ENCODE measurements around the gene STMND1. TPM values are rescaled to one million over a fixed set of nuclear protein-coding genes. Genes with fewer than 3 reads are reported as not detected.
A peak's percentile ranks its signal among the peaks of the same experiment; 100 is the strongest.

The STMND1 gene
- not detected for polyA plus RNA-seq (2013, experiment 1 of 2)
- polyA plus RNA-seq (2013, experiment 2 of 2) = not detected

- Histone ChIP-seq H3K9ac (ENCODE audit: low read length) (peak within 1 kb of the TSS; percentile 2), H2AK5ac (ENCODE audit: low read length, severe bottlenecking) (no peak within 1 kb of the TSS), H4K8ac (ENCODE audit: low read length) (no peak within 1 kb of the TSS), H3K4me3 (ENCODE audit: insufficient read depth in 1 of 2, low read depth in 1 of 2, low read length in 2 of 2) (peak within 1 kb of the TSS; percentile 47 to 71), H2BK5ac (ENCODE audit: low read depth, low read length, poor library complexity, severe bottlenecking) (no peak within 1 kb of the TSS), H4K91ac (ENCODE audit: low read length) (no peak within 1 kb of the TSS), H3K27ac (ENCODE audit: low read length, poor library complexity, severe bottlenecking) (no peak within 1 kb of the TSS), H3K36me3 (ENCODE audit: control insufficient read depth in 1 of 2, insufficient read depth in 2 of 2, low read depth in 1 of 2, low read length in 2 of 2) (no peaks in the 10 kb centered on the region), H3K4me2 (ENCODE audit: low read length, poor library complexity, severe bottlenecking) (peak within 1 kb of the TSS; percentile 71), H3K9me3 (ENCODE audit: control insufficient read depth, low read length) (no peaks in the 10 kb centered on the region), H3K23ac (ENCODE audit: low read length in 2 of 2) (no peak within 1 kb of the TSS), H3K18ac (ENCODE audit: low read depth in 1 of 2, low read length in 2 of 2) (no peak within 1 kb of the TSS), H3K27me3 (ENCODE audit: control insufficient read depth in 1 of 2, insufficient read depth in 1 of 2, low read length in 2 of 2) (peaks cover 36 to 42% of the 10 kb centered on the region in 2 experiments), H2BK15ac (ENCODE audit: low read depth, poor library complexity, severe bottlenecking) (no peak within 1 kb of the TSS), H3K79me1 (replicated peaks; ENCODE audit: low read length, poor library complexity, severe bottlenecking) (no peaks in the 10 kb centered on the region), H3K4ac (ENCODE audit: low read depth in 1 of 2, low read length in 2 of 2) (no peak within 1 kb of the TSS), H2BK120ac (ENCODE audit: low read depth, low read length) (no peak within 1 kb of the TSS), H2BK12ac (ENCODE audit: low read length in 2 of 2) (no peak within 1 kb of the TSS), H3K14ac (ENCODE audit: low read length in 2 of 2) (no peak within 1 kb of the TSS), H2AFZ (ENCODE audit: low read depth, low read length) (no peak within 1 kb of the TSS), H3K4me1 (ENCODE audit: control insufficient read depth, insufficient read depth, low read depth, low read length) (peaks cover 9% of the 10 kb centered on the region)
- WGBS = 10% methylated on average over 57 of the region's 57 CpGs
- DNase-seq = peak; percentile 36
These were observed at the start of gene STMND1 for GRCh38 chr6:17101422-17102257. Gene STMND1, plus strand, starts transcription at chr6:17102050. Its CDS starts 208 bp downstream, at chr6:17102258.

GRCh38 chr6:17054647-17055046 is 47.2 kb upstream of the STMND1 start:
- Histone ChIP-seq H2BK15ac (ENCODE audit: low read depth, poor library complexity, severe bottlenecking) (no peak overlapping the region), H3K27me3 (ENCODE audit: control insufficient read depth in 1 of 2, insufficient read depth in 1 of 2, low read length in 2 of 2) (peaks cover 0 to 4% of the 10 kb centered on the region in 2 experiments), H3K79me1 (replicated peaks; ENCODE audit: low read length, poor library complexity, severe bottlenecking) (no peaks in the 10 kb centered on the region), H3K9ac (ENCODE audit: low read length) (no peak overlapping the region), H3K4ac (ENCODE audit: low read depth in 1 of 2, low read length in 2 of 2) (no peak overlapping the region), H3K36me3 (ENCODE audit: control insufficient read depth in 1 of 2, insufficient read depth in 2 of 2, low read depth in 1 of 2, low read length in 2 of 2) (no peaks in the 10 kb centered on the region), H2BK5ac (ENCODE audit: low read depth, low read length, poor library complexity, severe bottlenecking) (no peak overlapping the region), H3K4me3 (ENCODE audit: insufficient read depth in 1 of 2, low read depth in 1 of 2, low read length in 2 of 2) (no peak overlapping the region), H2AFZ (ENCODE audit: low read depth, low read length) (no peak overlapping the region), H4K8ac (ENCODE audit: low read length) (no peak overlapping the region), H3K18ac (ENCODE audit: low read depth in 1 of 2, low read length in 2 of 2) (peak overlapping the region in 1 of 2 experiments; percentile 0), H2AK5ac (ENCODE audit: low read length, severe bottlenecking) (no peak overlapping the region), H2BK12ac (ENCODE audit: low read length in 2 of 2) (no peak overlapping the region), H4K91ac (ENCODE audit: low read length) (no peak overlapping the region), H2BK120ac (ENCODE audit: low read depth, low read length) (no peak overlapping the region), H3K23ac (ENCODE audit: low read length in 2 of 2) (no peak overlapping the region), H3K14ac (ENCODE audit: low read length in 2 of 2) (peak overlapping the region in 1 of 2 experiments; percentile 2), H3K9me3 (ENCODE audit: control insufficient read depth, low read length) (no peaks in the 10 kb centered on the region), H3K4me1 (ENCODE audit: control insufficient read depth, insufficient read depth, low read depth, low read length) (no peaks in the 10 kb centered on the region), H3K27ac (ENCODE audit: low read length, poor library complexity, severe bottlenecking) (no peak overlapping the region), H3K4me2 (ENCODE audit: low read length, poor library complexity, severe bottlenecking) (no peak overlapping the region)
- 79% methylated on average over 2 of the region's 2 CpGs for WGBS
- no peak for DNase-seq

- no peak overlapping the region for H2BK12ac ChIP-seq (ENCODE audit: low read length in 2 of 2)
- H4K8ac ChIP-seq (ENCODE audit: low read length) = no peak overlapping the region
- no peak overlapping the region for H4K91ac ChIP-seq (ENCODE audit: low read length)
- no peak overlapping the region for H2AFZ ChIP-seq (ENCODE audit: low read depth, low read length)
- no peak overlapping the region for H3K4ac ChIP-seq (ENCODE audit: low read depth in 1 of 2, low read length in 2 of 2)
- no peak overlapping the region for H2BK15ac ChIP-seq (ENCODE audit: low read depth, poor library complexity, severe bottlenecking)
- no peak overlapping the region for H3K27ac ChIP-seq (ENCODE audit: low read length, poor library complexity, severe bottlenecking)
- DNase-seq = peak; percentile 13
- no peak overlapping the region for H3K4me2 ChIP-seq (ENCODE audit: low read length, poor library complexity, severe bottlenecking)
- 31% methylated on average over 1 of the region's 2 CpGs for WGBS
- no peak overlapping the region for H3K23ac ChIP-seq (ENCODE audit: low read length in 2 of 2)
- H3K18ac ChIP-seq (ENCODE audit: low read depth in 1 of 2, low read length in 2 of 2) = no peak overlapping the region
- H3K36me3 ChIP-seq (ENCODE audit: control insufficient read depth in 1 of 2, insufficient read depth in 2 of 2, low read depth in 1 of 2, low read length in 2 of 2) = no peaks in the 10 kb centered on the region
- H3K9me3 ChIP-seq (ENCODE audit: control insufficient read depth, low read length) = no peaks in the 10 kb centered on the region
- no peaks in the 10 kb centered on the region for H3K79me1 ChIP-seq (replicated peaks; ENCODE audit: low read length, poor library complexity, severe bottlenecking)
- no peak overlapping the region for H2AK5ac ChIP-seq (ENCODE audit: low read length, severe bottlenecking)
- H3K4me3 ChIP-seq (ENCODE audit: insufficient read depth in 1 of 2, low read depth in 1 of 2, low read length in 2 of 2) = no peak overlapping the region
- no peak overlapping the region for H2BK120ac ChIP-seq (ENCODE audit: low read depth, low read length)
- H3K9ac ChIP-seq (ENCODE audit: low read length) = peak overlapping the region; percentile 44
- no peak overlapping the region for H2BK5ac ChIP-seq (ENCODE audit: low read depth, low read length, poor library complexity, severe bottlenecking)
- no peaks in the 10 kb centered on the region for H3K27me3 ChIP-seq (ENCODE audit: control insufficient read depth in 1 of 2, insufficient read depth in 1 of 2, low read length in 2 of 2)
- no peaks in the 10 kb centered on the region for H3K4me1 ChIP-seq (ENCODE audit: control insufficient read depth, insufficient read depth, low read depth, low read length)
- H3K14ac ChIP-seq (ENCODE audit: low read length in 2 of 2) = no peak overlapping the region
These were observed 44.5 kb upstream of the STMND1 start for GRCh38 chr6:17057322-17057721.

- Histone ChIP-seq H3K9ac (ENCODE audit: low read length) (no peak overlapping the region), H3K23ac (ENCODE audit: low read length in 2 of 2) (no peak overlapping the region), H3K4me1 (ENCODE audit: control insufficient read depth, insufficient read depth, low read depth, low read length) (no peaks in the 10 kb centered on the region), H3K4me2 (ENCODE audit: low read length, poor library complexity, severe bottlenecking) (no peak overlapping the region), H3K79me1 (replicated peaks; ENCODE audit: low read length, poor library complexity, severe bottlenecking) (no peaks in the 10 kb centered on the region), H3K9me3 (ENCODE audit: control insufficient read depth, low read length) (no peaks in the 10 kb centered on the region), H3K4me3 (ENCODE audit: insufficient read depth in 1 of 2, low read depth in 1 of 2, low read length in 2 of 2) (no peak overlapping the region), H3K4ac (ENCODE audit: low read depth in 1 of 2, low read length in 2 of 2) (no peak overlapping the region), H2AFZ (ENCODE audit: low read depth, low read length) (no peak overlapping the region), H3K18ac (ENCODE audit: low read depth in 1 of 2, low read length in 2 of 2) (no peak overlapping the region), H3K27ac (ENCODE audit: low read length, poor library complexity, severe bottlenecking) (no peak overlapping the region), H3K36me3 (ENCODE audit: control insufficient read depth in 1 of 2, insufficient read depth in 2 of 2, low read depth in 1 of 2, low read length in 2 of 2) (no peaks in the 10 kb centered on the region), H2BK120ac (ENCODE audit: low read depth, low read length) (no peak overlapping the region), H4K91ac (ENCODE audit: low read length) (no peak overlapping the region), H2AK5ac (ENCODE audit: low read length, severe bottlenecking) (no peak overlapping the region), H3K27me3 (ENCODE audit: control insufficient read depth in 1 of 2, insufficient read depth in 1 of 2, low read length in 2 of 2) (no peaks in the 10 kb centered on the region), H4K8ac (ENCODE audit: low read length) (no peak overlapping the region), H2BK5ac (ENCODE audit: low read depth, low read length, poor library complexity, severe bottlenecking) (no peak overlapping the region), H3K14ac (ENCODE audit: low read length in 2 of 2) (no peak overlapping the region), H2BK15ac (ENCODE audit: low read depth, poor library complexity, severe bottlenecking) (no peak overlapping the region), H2BK12ac (ENCODE audit: low read length in 2 of 2) (no peak overlapping the region)
- no peak for DNase-seq
- 97% methylated on average over 2 of the region's 2 CpGs for WGBS
These were observed 43.3 kb upstream of the STMND1 start for GRCh38 chr6:17058550-17058949.
